GM21360 (cell line): ENCODE measurements around the gene OTUB2.

Experiments
- ATAC-seq: cut with Tn5 transposase; IDR thresholded peaks from one replicate; pipeline ENCODE4 v1.9.1; 2021; ENCODE audit warnings: mild to moderate bottlenecking, moderate library complexity; ENCODE audit not compliant: unreplicated experiment

The OTUB2 gene

DNA sequence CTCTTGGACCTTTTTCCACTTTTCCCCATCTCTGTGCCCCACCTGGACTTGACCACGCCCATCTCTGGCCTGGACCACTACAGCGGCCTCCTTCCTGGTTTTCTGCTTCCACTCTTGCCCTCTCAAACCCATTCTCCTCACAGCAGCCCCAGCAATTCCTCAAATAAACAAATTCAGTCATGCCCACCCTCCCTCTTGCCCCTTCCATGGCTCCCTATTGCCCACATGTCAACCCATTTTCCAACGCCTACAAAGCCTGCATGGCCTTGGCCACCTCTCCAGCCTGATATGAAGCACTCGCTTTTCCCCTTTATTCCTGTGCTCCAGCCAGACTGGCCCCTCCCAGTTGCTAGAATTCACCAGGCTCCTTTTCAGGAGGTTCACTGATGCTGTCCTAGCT, 5.9 kb upstream of the OTUB2 start:
- ATAC-seq, result no peak

DNA sequence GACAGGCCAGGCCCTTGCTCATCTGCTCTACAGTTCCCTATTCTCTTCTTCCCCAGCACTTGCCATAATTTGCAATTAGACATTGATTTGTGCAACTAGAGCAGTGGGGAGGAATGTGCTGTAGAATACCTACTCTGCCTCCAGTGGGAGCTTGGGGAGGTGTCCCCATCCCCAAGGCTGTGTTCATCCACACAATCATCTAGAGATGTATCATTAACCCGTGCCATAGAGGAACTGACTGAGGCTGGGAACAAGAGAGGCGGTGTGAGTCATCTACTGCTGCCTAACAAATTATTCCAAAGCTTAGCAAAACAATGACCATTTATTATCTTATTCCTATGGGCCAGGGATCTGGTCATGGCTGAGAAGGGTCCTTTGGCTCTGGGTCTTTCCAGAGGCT, 5.1 kb upstream of the OTUB2 start:
- no peak for ATAC-seq

DNA sequence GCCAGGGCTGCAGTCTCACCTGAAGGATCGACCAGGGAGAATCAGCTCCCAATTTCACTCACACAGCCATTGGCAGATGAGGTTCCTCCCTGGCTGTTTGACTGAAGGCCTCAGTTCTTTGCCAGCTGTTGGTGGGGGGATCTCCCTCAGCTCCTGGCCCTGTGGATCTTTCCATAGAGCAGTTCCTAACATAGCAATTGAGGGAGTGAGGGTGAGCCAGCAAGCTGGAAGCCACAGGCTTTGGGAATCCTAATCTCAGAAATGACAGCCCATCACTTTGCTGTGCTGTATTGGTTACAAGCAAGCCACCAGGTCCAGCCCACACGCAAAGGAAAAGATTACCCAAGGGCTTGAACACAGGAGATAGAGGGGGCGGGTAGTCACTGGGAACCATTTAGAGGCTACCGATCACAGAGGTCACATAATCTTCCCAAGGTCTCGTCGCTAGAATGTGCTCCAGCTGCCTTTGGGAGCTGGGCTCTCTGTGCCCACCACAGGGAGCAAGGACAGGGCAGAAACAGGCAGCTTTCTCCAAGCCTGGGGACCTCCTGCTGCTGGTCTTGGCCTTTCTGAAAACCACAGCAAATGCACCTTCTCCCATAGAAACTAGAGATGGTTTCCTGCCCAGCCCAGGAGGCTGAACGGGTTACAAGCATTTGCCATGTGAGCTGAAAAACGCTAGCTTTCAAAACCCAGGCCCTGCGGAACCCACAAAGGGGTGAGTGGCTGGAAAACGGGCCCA, 4.6 kb upstream of the OTUB2 start:
- ATAC-seq, result no peak

DNA sequence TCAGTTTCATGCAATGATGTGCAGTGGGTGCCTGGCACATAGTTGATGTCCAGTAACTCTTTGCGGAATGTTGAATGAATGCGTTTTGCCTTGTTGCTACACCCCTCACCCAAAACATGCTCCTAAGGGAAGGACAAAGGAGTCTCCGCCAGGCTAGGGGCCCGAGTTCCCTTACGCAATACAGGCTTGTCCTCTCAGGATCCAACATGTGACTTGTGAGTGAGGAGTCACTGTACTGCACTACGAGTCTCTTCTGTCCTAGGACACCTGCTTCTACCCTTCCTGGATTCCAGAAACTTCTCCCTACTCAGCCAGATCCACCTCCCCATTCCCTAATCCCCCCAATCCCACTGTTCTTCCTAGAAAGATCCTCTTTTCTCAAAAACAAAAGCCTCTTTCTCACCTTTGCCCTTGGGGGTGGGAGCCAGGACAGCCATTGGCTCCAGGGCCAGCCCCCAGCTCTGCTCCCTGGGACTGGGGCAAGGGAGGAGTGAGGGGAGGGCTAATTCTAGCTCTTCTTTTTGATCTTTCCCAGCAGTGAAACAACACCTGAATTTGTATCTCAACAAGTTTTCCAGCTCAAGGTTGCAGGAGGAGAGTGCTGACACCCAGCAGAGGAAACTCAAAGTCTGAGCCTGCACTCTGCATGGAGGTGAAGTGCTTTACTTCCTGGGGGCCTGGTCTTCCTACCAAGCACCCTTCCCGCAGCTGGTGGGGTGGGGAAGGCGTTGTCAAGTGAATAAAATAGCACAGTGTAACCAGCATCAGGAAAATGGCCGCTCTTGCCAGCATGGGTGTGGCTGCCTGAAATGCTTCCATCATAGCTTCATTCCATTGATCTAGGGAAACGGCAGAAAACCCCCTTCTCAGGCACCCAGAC, 3.4 kb upstream of the OTUB2 start:
- ATAC-seq, result no peak

DNA sequence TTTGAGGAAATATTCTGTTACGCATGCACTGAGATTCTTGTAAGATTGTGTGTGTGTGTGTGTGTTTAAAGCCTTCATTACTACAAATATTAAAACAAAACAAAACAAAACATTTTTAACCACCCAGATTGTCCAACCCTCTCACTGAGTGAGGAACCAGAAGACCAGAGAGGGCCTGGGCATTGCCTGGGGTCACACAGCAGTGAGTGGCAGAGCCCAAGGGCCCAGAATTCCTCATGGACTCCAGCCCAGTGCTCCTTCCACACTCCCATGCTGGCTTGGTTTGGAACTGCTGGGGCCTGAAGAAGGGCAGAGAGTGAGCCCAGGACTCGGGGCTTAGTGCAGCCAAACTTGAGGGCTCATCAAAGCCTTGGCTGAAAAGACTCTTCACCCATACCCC, 1.6 kb upstream of the OTUB2 start:
- no peak for ATAC-seq

DNA sequence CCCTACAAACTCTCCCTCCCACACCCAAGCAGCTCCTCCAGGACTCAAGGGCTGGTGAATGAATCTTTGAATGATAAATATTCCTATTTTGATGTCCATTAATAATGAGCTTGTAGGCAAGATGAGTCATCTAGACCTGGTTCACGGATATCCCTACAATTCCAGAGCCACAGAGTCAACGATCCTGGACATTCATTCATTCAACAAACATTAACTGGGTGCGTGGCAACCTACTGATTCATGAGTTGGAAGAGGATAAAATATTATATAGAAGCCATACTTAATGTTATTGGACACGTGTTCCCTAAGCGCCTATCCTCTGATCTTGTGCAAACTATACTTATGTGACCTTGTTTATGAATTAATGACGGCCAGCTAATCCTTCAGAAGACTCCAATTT, 420 bp upstream of the OTUB2 start:
- ATAC-seq, result no peak

DNA sequence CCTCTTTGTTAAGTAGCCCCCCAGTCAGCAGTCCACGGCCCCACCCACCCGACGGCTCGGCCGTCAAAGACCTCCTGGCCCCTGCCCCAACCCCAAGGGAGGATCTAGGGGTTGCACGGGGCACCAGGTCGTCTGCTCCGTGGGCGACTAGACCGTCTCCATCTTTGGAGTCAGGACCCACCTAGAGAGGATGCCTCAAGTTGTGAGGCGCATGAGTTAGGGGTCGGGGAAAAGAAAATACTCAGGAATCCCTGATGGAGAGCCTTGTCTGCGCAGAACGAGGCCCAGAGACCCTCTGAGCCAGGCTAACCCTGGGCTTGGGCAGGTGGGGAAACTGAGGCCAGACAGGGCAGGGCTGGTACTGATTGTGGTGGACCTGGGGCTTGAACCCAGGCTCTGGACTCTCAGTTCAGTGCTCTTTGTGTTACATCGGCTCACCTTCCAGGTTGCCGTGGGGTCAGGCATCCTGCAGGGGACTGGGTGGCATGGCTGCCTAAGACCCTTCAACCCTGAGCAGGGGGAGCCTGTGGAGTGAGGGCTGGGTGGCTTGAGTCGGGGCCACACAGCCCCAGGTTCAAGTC, 839 bp downstream of the OTUB2 start:
- ATAC-seq, result no peak

DNA sequence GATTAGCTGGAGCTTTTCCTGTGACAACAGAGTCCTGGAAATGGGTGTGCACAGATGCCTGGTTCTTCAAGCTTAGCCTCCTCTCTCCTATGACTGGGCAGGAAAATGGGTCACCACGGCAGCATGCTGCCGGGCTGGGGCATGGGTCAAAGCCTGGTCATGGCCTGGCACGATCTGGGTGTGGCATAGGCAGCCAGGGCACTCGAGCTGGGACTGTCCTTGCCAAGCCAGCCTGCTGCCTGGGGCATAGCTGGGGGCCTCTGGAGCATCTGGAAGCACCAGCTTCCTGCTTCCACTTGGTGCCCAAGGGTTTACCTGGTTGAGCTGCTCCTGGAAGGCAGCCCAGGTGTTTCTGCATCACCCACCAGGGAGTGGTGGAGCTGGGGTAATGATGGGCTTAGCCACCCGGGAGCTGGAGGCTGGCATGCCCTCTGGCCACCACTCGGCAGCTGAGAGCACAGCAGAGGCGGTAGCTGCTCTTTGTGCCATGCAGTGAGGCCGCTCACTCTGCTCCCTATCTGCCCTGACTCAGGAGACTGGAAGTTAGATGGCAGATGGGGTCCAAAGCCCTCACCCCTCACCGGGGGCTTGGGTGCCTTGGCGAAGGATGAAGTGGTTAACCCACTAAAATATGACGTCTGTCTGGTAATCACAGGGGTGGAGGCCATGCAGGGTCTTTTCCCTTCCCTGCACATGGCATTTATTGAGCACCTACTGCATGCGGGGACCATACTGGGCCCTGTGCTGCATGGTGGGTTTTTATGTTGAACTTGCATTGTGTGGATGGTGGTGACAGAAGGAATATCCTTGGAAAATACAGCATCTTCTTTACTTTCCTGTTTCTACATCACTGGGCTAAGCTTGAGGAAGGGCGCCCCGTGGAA, 1.7 kb downstream of the OTUB2 start:
- no peak for ATAC-seq

DNA sequence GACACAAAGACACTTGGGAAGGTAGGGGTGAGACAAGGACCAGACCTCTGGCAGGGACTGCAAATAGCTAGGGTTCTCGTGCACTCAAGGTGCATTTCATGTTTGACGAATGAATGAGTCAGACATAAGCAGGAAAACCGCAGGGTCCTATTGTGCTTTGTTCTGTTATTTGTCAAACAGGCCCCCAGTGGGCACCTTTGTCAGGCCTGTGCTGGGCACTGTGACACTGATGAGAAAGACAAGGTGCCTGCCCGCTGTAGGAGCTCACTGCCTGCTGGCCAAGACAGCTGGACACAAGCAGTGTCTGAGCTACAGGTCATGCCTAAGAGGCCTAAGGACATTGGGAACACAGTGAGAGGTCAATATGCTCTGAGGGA, 2.3 kb downstream of the OTUB2 start:
- no peak for ATAC-seq

DNA sequence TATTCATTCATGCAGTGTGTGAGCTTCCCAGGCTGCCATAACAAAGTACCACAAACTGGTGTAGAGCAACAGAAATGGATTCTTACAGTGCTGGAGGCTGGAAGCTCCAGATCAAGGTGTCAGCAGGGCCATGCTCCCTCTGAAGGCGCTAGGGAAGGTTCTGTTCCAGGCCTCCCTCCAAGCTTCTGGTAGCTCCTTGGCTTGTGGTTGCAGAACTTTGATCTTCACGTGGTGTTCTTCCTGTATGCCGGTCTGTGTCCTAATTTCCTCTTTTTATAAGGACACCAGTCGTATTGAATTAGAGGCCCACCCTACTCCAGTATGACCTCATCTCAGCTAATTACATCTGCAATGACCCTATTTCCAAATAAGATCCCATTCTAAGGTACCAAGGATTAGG, 3.1 kb downstream of the OTUB2 start:
- no peak for ATAC-seq

DNA sequence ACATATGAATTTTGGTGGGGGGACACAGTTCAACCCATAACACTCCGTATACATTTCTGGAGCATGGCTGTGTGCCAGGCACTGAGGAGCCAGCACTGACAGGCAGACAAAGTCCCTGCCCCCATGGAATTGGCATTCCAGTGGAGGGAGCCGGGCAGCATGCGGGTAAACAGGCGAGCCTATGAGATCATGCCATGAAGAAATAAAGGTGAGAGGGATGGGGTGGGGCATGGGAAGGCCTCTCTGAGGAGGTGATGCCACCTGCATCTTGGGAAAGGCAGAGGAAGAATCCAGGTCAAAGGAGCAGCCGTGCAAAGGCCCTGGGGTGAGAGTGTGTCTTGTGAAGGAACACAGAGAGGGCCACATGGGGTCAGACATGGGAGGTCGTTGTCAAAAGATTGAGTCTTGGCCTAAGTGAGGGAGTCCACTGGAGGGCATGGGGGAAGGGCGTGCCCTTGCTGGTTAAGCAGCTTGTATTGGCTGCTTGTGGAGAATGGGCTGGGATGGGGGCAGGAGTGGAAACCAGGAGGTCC, 3.6 kb downstream of the OTUB2 start:
- no peak for ATAC-seq

DNA sequence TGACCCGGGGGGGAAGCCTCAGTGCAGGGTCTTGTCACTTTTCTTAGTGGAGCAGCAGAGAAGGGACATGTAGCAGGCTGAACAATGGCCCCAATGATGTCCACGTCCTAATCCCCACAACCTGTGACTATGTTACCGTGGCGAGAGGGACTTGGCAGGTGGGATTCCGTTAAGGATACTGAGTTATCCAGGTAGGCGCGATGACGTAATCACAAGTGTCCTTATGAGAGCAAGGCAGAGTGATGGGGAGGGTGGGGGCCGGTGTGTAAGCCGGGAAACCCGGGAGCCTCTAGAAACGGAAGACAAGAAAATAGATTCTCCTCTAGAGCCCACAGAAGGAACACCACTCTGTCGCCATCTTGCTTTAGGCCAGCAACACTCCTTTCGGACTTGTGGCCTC, 4.4 kb downstream of the OTUB2 start:
- ATAC-seq, result no peak

DNA sequence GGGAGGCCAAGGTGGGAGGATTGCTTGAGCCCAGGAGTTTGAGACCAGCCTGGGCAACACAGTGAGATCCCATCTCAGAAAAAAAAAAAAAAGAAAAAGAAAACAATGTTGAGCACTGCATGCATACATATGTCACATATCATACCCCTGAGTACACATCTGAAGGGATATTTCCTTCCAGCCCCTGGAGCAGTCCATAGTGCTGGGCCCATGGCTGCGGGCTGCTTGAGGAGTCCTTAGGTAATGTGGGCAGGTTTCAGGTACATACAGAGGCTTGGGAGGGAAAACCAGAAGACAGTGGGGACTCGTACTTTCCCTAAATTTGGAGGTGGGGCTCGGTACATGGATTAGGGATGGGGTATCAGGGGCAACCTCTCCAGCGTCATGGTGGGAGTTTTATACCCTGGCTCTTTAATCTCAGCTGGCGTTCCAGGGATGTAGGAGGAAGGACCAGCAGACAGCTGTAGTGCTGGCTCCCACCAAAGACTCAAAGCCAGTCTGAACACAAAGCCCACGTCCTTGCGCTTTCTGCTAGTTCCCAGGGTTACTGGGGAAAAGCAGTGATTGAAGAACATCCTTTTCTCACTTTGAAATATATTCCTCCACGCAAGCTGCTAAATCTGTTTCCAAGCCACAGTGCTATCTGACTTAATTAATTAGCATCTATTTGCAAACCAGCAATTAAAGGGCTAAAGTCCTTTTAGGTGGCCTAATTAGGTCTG, 5.2 kb downstream of the OTUB2 start:
- no peak for ATAC-seq

DNA sequence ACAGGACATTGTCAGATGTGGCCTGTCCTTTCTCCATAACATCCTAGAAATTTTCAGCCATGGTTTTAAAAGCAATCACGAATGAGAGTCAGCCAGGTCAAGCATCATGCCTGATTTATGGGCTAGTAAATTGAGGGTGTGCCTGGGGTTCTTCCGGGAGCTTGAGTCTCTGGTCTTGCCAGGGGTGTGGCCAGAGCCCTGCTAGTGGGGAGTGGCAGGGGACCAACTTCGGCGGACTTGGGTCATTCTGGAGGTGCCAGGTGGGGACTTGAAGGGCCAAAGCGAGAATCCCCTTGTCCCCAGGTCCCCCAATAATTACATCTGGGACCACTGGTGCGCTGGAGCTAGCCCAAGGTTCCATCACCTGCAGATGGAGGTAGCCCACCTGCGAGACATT, 5.7 kb downstream of the OTUB2 start:
- no peak for ATAC-seq

DNA sequence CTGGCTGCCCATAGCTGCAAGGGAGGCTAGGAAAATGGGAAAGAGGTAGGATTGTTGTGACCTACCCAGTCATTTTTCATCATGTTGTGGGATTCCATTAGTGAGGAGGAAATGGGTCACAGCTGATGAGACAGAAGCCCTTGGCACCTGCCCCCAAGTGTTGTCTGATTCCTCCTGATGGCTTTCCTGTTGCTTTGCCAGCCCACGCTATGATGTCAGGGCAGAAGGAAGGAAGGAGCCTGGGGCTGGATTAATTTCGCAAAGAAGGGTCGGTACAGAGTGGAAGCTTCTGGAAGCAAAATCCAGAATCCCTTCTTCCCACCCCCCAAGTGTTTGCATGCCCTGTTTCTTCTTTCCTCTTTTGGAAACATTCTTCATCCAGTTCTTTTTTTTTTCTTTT, 8.7 kb downstream of the OTUB2 start:
- no peak for ATAC-seq

DNA sequence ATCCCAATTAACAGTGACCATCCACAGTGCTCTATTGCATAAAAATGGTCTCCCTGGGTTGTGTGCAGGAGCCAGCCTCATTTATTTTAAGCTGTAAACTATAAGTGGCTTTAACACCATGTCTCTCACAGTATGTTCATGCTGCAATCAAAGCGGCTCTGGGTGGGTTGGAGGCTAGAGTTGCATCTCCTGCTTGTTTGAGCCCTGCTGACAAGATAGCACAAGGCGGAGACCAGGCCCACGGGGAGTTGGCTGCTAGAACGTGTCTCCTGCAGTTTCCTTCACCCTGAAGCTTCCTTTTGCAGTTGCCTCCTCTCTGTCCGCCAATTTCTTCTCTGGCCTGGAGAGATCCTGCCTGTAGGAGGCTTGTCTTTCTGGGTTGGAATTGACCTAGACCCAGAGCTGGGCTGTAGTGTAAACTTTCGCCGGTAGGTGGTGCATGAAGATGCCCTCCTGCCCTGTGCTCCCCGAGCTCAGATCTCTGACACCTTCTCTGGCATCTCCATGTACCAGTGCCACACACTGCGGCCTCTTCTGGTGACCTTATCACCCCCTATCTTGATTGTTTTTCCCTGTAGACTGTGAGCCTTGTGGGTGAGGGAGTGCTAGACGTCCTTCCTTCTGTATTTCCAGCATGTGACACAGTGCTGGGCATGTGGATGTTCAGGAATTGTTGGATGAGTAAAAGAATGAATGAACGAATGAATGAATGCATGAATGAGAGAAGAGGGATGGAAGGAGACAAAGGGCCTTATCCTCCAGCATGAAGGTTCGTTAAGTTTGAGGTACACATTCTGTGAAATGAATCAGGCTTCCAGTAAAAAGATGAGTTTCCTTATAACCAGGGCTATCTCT, 10.4 kb downstream of the OTUB2 start:
- peak; percentile 88 for ATAC-seq

DNA sequence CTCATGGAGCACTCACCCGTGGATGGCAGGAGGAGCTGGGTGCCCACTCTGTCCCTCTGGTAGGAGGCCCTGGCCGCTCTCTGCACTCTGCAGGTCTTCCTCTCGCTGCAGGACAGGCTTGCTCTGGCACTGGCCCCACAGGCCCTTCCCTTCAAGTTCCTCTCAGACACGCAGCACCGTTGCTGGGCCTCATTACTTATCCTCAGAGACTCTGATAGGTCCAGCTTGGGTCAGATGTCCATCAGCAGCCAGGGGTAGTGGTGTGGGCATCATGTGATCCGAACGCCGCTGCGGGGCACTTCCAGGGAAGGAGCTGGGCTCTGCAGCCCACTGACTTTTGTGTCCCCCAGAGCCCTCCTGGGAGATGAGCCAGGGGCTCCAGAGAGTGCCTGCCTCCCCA, 11.8 kb downstream of the OTUB2 start:
- ATAC-seq, result no peak

DNA sequence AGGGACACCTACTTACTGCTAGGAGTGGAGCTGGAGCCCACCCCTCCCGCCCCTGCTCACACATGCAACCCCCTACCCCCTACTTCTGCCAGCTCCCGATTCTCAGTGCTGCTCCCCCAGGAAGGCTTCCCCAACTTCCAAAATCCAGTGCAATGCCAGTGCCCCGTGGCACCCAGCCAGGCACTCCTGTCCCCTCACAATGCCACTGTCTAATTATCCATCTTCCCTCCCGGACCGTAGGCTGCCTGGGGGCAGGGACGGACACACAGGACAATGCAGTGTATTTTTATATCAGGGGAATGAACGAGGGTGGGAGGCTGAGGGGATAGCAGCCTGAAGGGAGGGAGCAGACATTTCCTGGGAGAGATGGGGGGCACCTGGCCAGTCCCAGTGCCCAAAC, 12.4 kb downstream of the OTUB2 start:
- ATAC-seq, result no peak

DNA sequence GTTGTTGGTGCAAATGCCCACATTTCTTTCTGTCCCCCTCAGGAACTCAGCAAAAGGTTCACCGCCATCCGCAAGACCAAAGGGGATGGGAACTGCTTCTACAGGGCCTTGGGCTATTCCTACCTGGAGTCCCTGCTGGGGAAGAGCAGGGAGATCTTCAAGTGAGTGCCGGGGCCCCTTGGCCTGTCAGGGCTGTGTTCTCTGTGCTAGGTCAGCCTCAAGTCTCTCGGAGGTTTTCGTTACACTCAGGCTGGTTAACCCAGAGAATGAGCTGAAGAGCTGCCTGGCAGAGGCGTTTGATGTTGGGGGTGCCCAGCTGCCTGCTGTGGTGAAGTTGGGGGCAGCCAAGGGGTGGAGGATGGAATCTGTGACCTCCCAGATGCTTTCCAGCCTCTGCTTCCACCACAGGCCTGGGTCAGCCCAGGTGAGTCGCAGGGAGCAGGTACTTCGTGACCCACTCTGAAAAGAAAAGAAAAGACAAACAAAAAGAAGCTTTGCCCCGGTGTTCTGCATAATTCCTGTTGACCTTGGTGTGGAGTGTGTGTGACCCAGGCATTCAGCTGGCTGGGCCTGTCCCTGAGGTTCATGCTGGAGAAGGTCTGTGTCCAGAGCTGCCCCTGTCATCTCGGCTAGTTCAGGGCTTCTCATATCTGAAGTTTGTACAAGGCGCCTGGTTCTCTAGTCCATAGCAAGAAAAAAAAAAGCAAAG, 12.9 kb downstream of the OTUB2 start:
- no peak for ATAC-seq
